ENCODE measurements around the gene SYK.

The SYK gene

GRCh38 chr9:90890146-90890810 lies 88.7 kb downstream of the SYK start:
- Histone ChIP-seq H3K4me2 (ENCODE audit: low read length) (no peak overlapping the region), H4K20me1 (ENCODE audit: insufficient read depth, low read length) (peaks cover 6% of the 10 kb centered on the region; the same call in 1 of the 2 replicates), H3K79me2 (ENCODE audit: low read length) (no peaks in the 10 kb centered on the region), H3K9me3 (ENCODE audit: insufficient read depth, low read length) (no peaks in the 10 kb centered on the region), H3K4me3 (ENCODE audit: low read length) (no peak overlapping the region), H3K36me3 (replicated peaks; ENCODE audit: low read depth, low read length) (peaks cover 83% of the 10 kb centered on the region), H2AFZ (ENCODE audit: low read depth, low read length) (no peak overlapping the region), H3K9ac (ENCODE audit: low read length) (no peak overlapping the region), H3K4me1 (ENCODE audit: low read length) (no peaks in the 10 kb centered on the region), H3K27ac (ENCODE audit: low read length) (no peak overlapping the region), H3K27me3 (ENCODE audit: low read depth, low read length) (no peaks in the 10 kb centered on the region)
- no peak for TF ChIP-seq CTCF (IDR thresholded peaks at IDR 0.05; ENCODE audit: low read depth, low read length)
- no peak for TF ChIP-seq EZH2phosphoT487 (IDR thresholded peaks at IDR 0.05; ENCODE audit: low read depth)

GRCh38 chr9:90891308-90892040 lies 89.9 kb downstream of the SYK start:
- Histone ChIP-seq H3K79me2 (ENCODE audit: low read length) (no peaks in the 10 kb centered on the region), H3K27me3 (ENCODE audit: low read depth, low read length) (no peaks in the 10 kb centered on the region), H3K4me1 (ENCODE audit: low read length) (no peaks in the 10 kb centered on the region), H3K4me2 (ENCODE audit: low read length) (no peak overlapping the region), H3K27ac (ENCODE audit: low read length) (no peak overlapping the region), H3K36me3 (replicated peaks; ENCODE audit: low read depth, low read length) (peaks cover 86% of the 10 kb centered on the region), H3K9ac (ENCODE audit: low read length) (no peak overlapping the region), H2AFZ (ENCODE audit: low read depth, low read length) (no peak overlapping the region), H3K9me3 (ENCODE audit: insufficient read depth, low read length) (no peaks in the 10 kb centered on the region), H4K20me1 (ENCODE audit: insufficient read depth, low read length) (peaks cover 6% of the 10 kb centered on the region; the same call in 1 of the 2 replicates), H3K4me3 (ENCODE audit: low read length) (no peak overlapping the region)
- TF ChIP-seq CTCF (IDR thresholded peaks at IDR 0.05; ENCODE audit: low read depth, low read length), result no peak
- TF ChIP-seq EZH2phosphoT487 (IDR thresholded peaks at IDR 0.05; ENCODE audit: low read depth), result no peak

GRCh38 chr9:90892918-90893317 lies 91.3 kb downstream of the SYK start:
- H3K27ac ChIP-seq (ENCODE audit: low read length), result no peak overlapping the region
- no peaks in the 10 kb centered on the region for H3K4me1 ChIP-seq (ENCODE audit: low read length)
- TF ChIP-seq EZH2phosphoT487 (IDR thresholded peaks at IDR 0.05; ENCODE audit: low read depth), result no peak
- no peak for TF ChIP-seq CTCF (IDR thresholded peaks at IDR 0.05; ENCODE audit: low read depth, low read length)
- peaks cover 6% of the 10 kb centered on the region; the same call in 1 of the 2 replicates for H4K20me1 ChIP-seq (ENCODE audit: insufficient read depth, low read length)
- H3K9me3 ChIP-seq (ENCODE audit: insufficient read depth, low read length), result no peaks in the 10 kb centered on the region
- H3K4me2 ChIP-seq (ENCODE audit: low read length), result no peak overlapping the region
- no peak overlapping the region for H3K9ac ChIP-seq (ENCODE audit: low read length)
- H3K4me3 ChIP-seq (ENCODE audit: low read length), result no peak overlapping the region
- no peaks in the 10 kb centered on the region for H3K79me2 ChIP-seq (ENCODE audit: low read length)
- H3K27me3 ChIP-seq (ENCODE audit: low read depth, low read length), result no peaks in the 10 kb centered on the region
- H3K36me3 ChIP-seq (replicated peaks; ENCODE audit: low read depth, low read length), result peaks cover 92% of the 10 kb centered on the region
- no peak overlapping the region for H2AFZ ChIP-seq (ENCODE audit: low read depth, low read length)

GRCh38 chr9:90893706-90894105 lies 92.1 kb downstream of the SYK start:
- no peak overlapping the region for H3K27ac ChIP-seq (ENCODE audit: low read length)

More at GRCh38 chr9:90893706-90894105, 92.1 kb downstream of the SYK start:
- Histone ChIP-seq H3K79me2 (ENCODE audit: low read length) (no peaks in the 10 kb centered on the region), H3K36me3 (replicated peaks; ENCODE audit: low read depth, low read length) (peaks cover 93% of the 10 kb centered on the region), H3K9me3 (ENCODE audit: insufficient read depth, low read length) (no peaks in the 10 kb centered on the region), H3K4me3 (ENCODE audit: low read length) (no peak overlapping the region), H3K9ac (ENCODE audit: low read length) (no peak overlapping the region), H3K4me1 (ENCODE audit: low read length) (no peaks in the 10 kb centered on the region), H3K4me2 (ENCODE audit: low read length) (no peak overlapping the region), H3K27me3 (ENCODE audit: low read depth, low read length) (no peaks in the 10 kb centered on the region), H2AFZ (ENCODE audit: low read depth, low read length) (no peak overlapping the region), H4K20me1 (ENCODE audit: insufficient read depth, low read length) (peaks cover 6% of the 10 kb centered on the region; the same call in 1 of the 2 replicates)
- TF ChIP-seq CTCF (IDR thresholded peaks at IDR 0.05; ENCODE audit: low read depth, low read length) (no peak), EZH2phosphoT487 (IDR thresholded peaks at IDR 0.05; ENCODE audit: low read depth) (no peak)
